HG03442 (cell line): ENCODE measurements around the gene ATP8B2.

Experiments used
- ATAC-seq: cut with Tn5 transposase; IDR thresholded peaks from one replicate; pipeline ENCODE4 v1.9.1; 2021; ENCODE audit warnings: mild to moderate bottlenecking, moderate library complexity; ENCODE audit not compliant: unreplicated experiment

The ATP8B2 gene

DNA sequence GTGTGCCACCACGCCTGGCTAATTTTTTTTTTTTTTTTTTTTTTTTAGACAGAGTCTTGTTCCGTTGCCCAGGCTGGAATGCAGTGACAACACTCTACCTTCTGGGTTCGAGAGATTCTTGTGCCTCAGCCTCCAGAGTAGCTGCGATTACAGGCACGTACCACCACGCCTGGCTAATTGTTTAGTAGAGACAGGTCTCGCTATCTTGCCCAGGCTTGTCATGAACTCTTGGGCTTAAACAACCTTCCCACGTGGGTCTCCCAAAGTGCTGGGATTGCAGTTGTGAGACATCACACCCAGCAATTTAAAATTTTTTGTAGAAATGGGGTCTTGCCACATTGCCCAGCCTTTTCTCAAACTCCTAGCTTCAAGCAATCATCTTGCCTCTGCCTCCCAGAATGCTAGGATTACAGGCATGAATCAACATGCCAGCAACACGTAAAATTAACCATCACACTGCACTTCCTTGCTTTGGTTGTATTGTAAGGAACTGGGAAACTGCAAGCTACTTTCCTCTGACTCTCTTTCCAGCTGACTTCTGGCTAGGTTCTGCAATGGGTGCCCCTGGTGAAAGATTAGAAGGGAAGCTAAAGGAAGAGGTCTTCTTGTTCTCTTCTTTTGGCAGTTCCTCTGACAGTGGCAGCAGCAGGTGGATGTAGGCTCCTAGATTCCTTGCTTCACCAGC, 65.9 kb downstream of the ATP8B2 start:
- no peak for ATAC-seq

GRCh38 chr1:154398141-154398540, 72.8 kb downstream of the ATP8B2 start:
- no peak for ATAC-seq

DNA sequence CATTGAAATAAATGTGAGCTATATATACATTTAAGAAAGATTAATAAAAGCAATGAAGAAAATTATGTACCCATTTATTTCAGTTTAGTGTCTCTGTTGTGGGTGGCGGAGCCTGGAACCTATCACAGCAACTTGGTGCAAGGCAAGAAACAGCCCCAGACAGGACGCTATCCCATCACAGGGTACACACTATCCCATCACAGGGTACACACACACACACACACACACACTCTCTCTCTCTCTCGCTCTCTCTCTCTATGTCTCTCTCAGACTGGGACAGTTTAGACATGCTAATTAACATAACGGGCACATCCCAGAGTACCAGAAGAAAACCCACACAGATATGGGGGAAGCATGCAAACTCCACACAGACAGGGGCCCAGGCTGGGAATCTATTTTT, 73.4 kb downstream of the ATP8B2 start:
- ATAC-seq: no peak

DNA sequence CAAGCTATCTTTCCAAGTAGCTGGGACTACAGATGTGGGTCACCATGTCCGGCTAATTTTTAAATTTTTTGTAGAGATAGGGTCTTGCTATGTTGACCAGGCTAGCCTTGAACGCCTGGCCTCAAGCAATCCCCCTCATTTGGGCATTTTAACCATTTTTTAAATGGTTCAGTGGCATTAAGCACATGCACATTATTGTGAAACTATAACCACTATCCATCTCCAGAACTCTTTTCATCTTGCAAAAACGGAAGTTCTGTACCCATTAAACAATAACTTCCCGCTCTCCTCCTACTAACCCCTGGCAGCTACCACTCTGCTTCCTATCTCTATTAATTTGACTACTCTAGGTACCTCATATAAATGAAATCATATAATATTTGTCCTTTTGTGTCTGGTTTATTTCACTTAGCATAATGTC, 75.1 kb downstream of the ATP8B2 start:
- ATAC-seq: no peak
